ENCODE data around the gene DRD3.

Gene DRD3

DNA sequence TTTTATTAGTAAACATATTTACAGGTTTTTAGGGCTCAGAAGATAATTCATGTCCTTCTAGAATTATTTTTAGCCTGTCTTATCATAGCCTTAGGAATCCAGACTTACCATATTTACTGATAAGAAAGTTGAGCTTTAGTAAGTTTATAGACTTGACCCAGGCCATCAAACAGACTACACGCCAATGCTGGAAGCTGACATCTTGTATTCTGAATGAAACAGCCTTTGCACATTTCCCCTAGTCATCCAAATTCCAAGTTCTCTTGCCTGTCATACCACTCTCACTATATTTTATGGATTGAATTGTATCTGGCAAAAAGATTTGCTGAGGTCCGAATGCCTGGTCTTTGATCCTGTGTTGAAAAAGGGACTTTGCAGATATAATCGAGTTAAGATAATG is 58.6 kb downstream of the DRD3 start:
- no peak for DNase-seq (ENCODE audit: low read depth)

- DNase-seq (ENCODE audit: low read depth), result no peak
These were observed 59.1 kb downstream of the DRD3 start for GRCh38 chr3:114119776-114120175.

- no peak for DNase-seq (ENCODE audit: low read depth)
These were observed 63.7 kb downstream of the DRD3 start for GRCh38 chr3:114115143-114115542.

DNA sequence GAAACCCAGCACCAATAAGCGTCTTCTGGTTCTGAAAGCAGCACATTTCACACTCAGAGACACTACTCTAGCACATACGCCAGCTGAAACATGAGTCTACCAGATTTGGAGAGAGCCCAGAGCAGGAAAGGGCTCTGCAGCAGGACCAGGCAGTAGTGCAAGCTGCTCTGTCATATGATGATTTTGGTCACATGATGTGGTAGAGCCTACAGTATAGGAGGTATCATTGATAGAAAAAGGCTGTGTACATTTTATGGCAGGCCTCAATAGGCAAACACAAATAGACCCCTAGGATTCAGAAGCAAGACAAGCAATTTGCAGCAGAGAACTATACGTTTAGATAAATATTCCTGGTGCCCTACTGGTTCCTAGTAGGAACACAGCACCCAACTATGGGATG is 64.1 kb downstream of the DRD3 start:
- no peak for DNase-seq (ENCODE audit: low read depth)

GRCh38 chr3:114112696-114113095 is 66.2 kb downstream of the DRD3 start:
- DNase-seq (ENCODE audit: low read depth), result no peak

- no peak for DNase-seq (ENCODE audit: low read depth)
These were observed 67.6 kb downstream of the DRD3 start for GRCh38 chr3:114111060-114111770.

GRCh38 chr3:114110439-114110838 is 68.4 kb downstream of the DRD3 start:
- no peak for DNase-seq (ENCODE audit: low read depth)

DNA sequence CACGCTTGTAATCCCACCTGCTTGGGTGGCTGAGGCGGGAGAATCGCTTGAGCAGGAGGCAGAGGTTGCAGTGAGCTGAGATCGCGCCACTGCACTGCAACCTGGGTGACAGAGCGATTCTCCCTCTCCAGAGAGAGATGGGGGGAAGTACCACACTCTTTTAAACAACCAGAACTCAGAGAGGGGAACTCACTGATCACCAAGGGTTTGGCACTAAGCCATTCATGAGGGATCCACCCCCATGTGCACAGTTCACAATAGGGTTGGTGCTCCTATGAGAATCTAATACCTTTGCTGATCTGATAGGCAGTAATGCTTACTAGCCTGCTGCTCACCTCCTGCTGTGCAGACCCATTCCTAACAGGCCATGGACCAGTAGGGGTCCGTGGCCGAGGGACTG is 70.7 kb downstream of the DRD3 start:
- DNase-seq (ENCODE audit: low read depth), result no peak

- DNase-seq (ENCODE audit: low read depth), result no peak
These were observed 74.4 kb downstream of the DRD3 start for GRCh38 chr3:114104414-114104813.

DNA sequence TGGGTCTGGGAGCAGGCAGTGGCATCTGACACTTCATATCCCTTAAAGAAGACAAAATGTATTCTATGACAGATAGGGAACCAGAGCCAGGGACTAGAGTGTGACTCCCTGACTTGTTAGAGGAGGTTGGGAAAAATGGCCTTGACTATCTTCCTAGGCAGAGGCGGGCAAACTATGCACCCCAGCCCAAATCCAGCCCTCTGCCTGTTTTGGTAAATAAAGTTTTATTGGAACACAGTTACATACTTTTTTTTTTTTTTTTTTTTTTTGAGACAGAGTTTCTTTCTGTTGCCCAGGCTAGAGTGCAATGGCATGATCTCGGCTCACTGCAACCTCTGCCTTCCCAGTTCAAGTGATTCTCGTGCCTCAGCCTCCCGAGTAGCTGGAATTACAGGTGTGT is 75.0 kb downstream of the DRD3 start:
- no peak for DNase-seq (ENCODE audit: low read depth)

DNA sequence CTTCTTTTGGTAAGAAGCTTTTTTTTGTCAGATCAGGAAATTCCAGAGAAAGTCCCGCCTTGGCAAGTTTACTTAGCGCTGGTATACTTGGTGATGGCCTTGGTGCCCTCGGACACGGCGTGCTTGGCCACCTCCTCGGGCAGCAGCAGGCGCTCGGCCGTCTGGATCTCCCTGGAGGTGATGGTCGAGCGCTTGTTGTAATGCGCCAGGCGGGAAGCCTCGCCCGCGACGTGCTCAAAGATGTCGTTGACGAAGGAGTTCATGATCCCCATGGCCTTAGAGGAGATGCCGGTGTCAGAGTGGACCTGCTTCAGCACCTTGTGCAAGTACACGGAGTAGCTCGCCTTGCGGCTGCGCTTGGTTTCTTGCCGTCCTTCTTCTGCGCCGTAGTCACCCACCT is 75.7 kb downstream of the DRD3 start:
- no peak for DNase-seq (ENCODE audit: low read depth)

DNA sequence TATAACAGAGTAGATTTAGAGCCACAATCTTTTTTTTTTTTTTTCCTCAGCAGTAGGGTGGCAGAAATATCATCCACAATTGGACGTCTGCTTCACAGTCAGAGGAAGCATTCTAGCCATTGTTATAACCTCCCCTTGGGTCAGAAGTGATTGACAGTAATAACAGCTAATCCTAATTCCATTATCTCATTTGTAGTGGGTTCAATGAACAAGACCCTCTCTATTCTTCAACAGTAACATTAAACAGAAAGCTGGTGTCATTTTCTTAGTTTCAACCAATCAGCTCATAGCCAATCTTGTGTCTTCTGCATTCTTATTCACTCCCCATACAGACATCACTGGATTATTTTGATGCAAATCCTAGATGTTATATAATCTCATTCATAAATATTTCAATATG is 77.8 kb downstream of the DRD3 start:
- no peak for DNase-seq (ENCODE audit: low read depth)

DNA sequence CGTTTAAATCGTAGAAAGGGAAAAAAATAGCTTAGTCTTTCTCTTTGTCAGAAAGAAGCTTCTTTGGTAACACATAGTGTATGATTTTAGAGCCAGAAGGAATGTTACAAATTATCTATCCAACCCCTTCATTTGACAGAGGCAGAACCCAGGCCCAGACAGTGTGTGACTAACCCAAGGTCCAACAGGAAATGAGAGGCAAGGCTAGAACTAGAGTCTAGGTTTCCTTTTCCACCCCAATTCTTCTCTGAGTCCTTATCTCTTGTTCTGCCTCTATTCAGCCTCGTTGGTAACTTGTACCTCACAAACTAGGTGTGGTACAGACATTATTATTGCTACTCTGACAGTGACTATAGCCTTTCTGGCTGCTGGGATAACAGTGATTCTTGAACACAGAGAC is 83.1 kb downstream of the DRD3 start:
- no peak for DNase-seq (ENCODE audit: low read depth)

DNA sequence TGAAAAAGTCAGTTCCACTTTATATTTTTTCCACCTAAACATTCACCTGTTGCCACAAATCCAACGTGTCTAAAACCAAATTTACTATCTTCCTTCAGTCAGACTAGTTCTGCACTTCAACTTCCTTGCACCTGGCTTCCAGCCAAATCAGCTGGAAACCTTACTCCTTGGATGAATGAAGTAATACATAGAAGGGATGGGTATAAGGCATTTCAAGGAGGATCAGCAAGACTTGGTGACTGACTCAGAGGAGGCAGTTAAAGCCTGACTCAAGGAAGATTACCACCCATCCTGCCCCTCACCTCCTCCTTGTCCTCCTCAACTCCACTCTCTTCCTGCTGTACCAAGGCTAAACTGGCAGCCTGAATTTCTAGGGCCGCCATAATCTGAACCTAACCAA is 85.3 kb downstream of the DRD3 start:
- peak; percentile 56 for DNase-seq (ENCODE audit: low read depth)

DNA sequence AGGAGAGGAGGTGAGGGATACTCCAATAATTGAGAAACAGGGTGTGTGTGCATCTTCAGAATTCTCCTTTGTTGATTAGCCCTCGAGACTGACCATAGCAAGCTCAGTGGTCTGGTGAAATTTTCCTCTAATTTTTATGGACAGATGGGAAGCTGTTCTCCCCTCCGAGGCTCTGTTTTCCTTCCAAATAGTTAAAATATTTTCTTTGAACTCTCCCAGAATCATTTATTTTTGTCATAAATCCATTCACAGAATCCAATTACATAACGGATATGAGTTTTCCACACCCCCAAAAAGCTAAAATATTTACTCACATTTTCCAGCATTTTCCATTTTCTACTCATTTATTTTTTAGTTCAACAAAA is 85.9 kb downstream of the DRD3 start:
- DNase-seq (ENCODE audit: low read depth), result no peak

DNA sequence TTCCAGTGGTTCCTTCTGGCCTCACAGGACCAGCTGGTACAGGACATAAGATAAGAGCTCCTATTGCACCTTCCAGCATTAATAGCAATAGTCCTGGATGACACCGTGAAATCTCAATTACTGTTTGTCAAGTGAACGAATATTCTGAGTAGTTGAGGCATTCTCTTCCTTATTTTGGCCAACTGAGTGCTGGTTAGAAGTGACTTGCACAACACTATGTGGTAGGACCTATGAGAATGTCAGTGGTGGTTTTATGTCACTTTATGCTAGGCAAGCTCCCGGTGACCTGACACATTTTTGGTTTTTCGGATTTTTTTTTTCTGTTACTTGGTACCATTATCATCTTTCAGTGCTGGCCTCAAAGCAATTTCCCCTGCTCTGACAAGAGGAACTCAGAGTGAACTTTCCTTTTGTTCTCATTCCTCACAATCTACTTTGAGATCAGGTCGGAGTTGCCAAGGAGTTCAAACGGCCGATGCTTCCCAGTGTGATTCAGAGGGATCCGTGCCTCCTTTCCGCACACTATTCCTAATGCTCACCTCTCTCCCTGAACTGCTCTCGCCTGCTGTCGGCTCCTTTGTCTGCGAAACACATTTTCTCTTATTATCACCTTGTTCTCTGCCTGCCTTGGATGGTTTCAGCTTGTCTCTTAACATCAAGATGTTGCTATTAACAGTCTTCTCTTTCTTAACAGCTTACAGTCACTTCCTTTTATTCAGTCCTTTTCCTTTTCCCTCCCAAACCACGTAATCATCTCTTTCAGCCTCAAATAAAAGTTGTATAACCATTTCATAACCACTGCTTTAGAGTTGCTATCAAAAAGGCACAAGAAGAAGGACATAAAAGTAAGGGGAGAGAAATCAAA is 86.5 kb downstream of the DRD3 start:
- no peak for DNase-seq (ENCODE audit: low read depth)

DNA sequence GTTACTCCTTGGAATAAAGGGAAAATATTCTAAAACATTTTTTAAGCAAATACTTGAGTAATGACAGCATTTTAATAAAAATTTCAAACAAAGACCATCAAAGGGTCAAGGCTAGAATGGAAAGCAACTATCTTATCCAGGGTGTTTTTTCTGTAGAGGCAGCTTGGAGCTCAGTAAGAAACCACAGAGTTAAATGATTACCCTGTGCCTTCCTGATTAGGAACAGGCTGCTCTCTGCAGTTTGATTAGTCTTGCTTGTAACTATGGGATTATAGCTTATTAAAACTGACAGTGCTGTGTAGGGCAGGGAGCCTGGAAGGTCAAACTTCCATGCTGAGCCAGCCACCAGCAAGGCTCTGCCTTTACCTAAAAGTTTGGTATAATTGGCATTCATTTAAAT is 89.2 kb downstream of the DRD3 start:
- no peak for DNase-seq (ENCODE audit: low read depth)

DNA sequence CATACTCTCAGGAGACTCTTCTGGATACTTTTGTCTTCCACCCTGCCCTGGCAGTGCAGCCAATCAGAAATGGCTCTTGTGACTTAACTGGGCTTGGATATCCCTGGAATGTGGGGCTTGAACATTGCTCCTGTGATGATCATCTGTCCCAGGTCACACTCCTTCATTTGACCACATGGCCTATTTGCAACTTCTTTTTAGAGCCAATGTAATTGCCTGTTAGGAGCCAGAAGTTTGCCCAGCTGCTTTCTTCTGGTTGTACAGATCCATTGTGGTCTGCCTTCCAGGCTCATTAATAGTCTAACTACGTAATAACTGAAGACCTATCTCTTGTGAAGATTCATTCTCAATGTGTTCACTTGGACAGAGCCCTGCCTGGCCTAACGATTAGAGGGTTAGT is 92.5 kb downstream of the DRD3 start:
- no peak for DNase-seq (ENCODE audit: low read depth)

DNA sequence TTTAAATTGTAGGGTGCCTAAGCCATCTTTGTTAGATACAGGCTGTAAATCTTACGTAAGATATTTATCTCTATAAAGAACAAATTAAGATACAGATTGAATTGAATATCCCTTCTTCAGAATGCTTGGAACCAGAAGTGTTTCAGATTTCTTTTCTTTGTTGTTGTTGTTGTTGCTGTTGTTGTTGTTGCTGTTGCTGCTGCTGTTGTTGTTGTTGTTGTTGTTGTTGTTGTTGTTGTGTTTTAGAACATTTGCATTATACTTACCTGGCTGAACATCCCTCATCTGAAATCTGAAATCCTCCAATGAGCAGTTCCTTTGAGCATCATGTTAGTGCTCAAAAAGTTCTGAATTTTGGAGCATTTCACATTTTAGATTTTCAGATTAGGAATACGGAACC is 95.7 kb downstream of the DRD3 start:
- no peak for DNase-seq (ENCODE audit: low read depth)

DNA sequence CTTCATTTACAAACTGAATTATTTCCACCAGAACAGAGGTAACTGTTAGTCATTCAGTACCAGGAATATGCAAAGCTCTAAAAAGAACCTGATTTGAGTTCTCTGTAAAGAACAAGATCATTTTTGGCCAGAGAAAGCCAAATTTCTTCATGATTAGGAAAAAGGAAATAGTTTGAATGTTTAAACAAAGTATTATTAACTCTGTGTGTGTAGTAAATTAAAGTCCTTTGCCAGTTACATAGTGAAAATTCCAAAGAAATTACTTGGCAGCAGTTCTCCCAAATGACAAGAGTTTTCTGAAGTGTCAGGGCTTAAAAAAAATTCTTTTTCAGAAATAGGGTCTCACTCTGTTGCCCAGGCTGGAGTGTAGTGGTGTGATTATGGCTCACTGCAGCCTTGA is 97.8 kb downstream of the DRD3 start:
- DNase-seq (ENCODE audit: low read depth), result no peak

DNA sequence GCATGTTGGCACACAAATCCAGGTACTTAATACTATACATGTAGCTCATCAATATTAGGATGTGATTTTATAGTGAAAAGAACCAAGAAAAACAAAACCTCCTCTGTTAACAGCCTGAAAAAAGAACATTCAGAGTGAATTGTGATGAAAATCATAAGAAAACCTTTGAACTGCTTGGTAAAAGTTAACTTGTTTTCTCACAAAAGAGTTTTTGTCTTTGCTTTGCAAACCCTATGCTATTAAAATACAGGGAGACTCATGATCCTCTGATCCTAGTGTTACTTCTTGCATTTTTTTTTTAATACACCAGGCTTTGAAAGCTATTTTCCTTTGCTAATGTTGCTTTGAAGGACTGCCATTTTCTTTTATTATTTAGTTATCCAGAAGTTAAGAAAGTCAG is 98.7 kb downstream of the DRD3 start:
- no peak for DNase-seq (ENCODE audit: low read depth)

GRCh38 chr3:114079761-114080160 is 99.1 kb downstream of the DRD3 start:
- DNase-seq (ENCODE audit: low read depth), result no peak

DNA sequence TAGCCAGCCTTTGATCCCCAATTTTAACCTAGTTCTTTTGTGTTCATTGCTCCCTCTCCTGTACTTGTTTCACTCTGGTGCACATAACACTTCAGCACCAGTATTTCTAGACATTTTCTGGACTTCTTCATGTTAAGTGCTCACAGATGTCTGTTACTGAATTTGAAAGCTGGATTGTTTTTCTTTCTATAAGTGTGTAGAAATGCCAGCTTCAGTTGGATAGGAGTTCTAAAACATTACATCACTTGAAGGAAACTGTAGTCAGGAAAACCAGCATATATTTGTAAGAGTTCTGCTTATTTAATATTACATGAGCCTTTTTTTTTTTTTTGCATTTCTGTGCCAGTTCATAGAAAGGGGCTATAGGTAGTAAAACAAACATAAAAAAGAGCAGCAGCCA is 100.7 kb downstream of the DRD3 start:
- no peak for DNase-seq (ENCODE audit: low read depth)
